ENCODE data around the gene TPM1. TPM values are rescaled to one million over a fixed set of nuclear protein-coding genes. Genes with fewer than 3 reads are reported as not detected.
A peak's percentile ranks its signal among the peaks of the same experiment; 100 is the strongest.

Gene TPM1
- total RNA-seq, 2 donors from 2014 or later = 245 to 363 TPM

- Histone ChIP-seq H3K4me3 (ENCODE audit: low read length) (no peak overlapping the region), H3K27ac (ENCODE audit: low read depth, low read length) (no peak overlapping the region), H3K27me3 (ENCODE audit: control insufficient read depth, insufficient read depth, low read length, poor library complexity, severe bottlenecking) (no peaks in the 10 kb centered on the region), H3K4me1 (ENCODE audit: control insufficient read depth, insufficient read depth, low read length) (peaks cover 16% of the 10 kb centered on the region), H3K9ac (ENCODE audit: extremely low read depth, low read length, poor library complexity, severe bottlenecking) (no peak overlapping the region), H3K36me3 (ENCODE audit: control insufficient read depth, insufficient read depth, low read length) (no peaks in the 10 kb centered on the region), H3K9me3 (ENCODE audit: control insufficient read depth, low read length) (no peaks in the 10 kb centered on the region)
- TF ChIP-seq, protein P1, sequence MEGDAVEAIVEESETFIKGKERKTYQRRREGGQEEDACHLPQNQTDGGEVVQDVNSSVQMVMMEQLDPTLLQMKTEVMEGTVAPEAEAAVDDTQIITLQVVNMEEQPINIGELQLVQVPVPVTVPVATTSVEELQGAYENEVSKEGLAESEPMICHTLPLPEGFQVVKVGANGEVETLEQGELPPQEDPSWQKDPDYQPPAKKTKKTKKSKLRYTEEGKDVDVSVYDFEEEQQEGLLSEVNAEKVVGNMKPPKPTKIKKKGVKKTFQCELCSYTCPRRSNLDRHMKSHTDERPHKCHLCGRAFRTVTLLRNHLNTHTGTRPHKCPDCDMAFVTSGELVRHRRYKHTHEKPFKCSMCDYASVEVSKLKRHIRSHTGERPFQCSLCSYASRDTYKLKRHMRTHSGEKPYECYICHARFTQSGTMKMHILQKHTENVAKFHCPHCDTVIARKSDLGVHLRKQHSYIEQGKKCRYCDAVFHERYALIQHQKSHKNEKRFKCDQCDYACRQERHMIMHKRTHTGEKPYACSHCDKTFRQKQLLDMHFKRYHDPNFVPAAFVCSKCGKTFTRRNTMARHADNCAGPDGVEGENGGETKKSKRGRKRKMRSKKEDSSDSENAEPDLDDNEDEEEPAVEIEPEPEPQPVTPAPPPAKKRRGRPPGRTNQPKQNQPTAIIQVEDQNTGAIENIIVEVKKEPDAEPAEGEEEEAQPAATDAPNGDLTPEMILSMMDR (conservative IDR thresholded peaks at IDR 0.05) = no peak
- H3K4me1 Mint-ChIP-seq = peaks cover 39% of the 10 kb centered on the region
- H3K27me3 Mint-ChIP-seq (ENCODE audit: insufficient read depth) = no peaks in the 10 kb centered on the region
- no peaks in the 10 kb centered on the region for H3K36me3 Mint-ChIP-seq (ENCODE audit: low read depth)
- peak overlapping the region; percentile 4 for H3K27ac Mint-ChIP-seq
- H3K4me3 Mint-ChIP-seq = no peak overlapping the region
- 92 to 94% methylated on average over 2 to 6 of the region's 6 CpGs for WGBS, 2 experiments (ENCODE audit: insufficient coverage in 1 of 2, insufficient read length in 1 of 2)
- DNase-seq = no peak
- no peaks in the 10 kb centered on the region for H3K9me3 Mint-ChIP-seq
Measured at GRCh38 chr15:62998262-62998890, 44.2 kb upstream of the TPM1 start.

DNA sequence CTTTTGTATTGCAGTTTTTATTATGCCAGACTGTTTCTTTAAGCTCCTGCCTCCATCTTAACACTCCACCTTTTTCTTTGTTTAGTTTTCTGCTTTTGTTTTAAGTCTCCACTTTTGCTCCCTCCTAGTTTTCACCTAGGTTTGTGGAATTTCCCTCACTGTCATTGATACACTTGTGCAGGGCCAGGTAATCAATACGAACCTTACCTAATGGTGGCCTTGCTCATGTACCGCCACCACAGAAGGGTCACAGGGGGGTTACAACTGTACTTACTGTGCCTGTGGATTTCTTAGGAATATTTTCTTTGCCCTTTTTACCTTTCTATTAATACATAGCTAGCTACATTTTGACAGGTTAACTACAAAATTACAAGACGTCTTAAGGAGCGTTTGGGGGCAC is 43.4 kb upstream of the TPM1 start:
- 93 to 100% methylated on average over 1 to 4 of the region's 4 CpGs for WGBS, 2 experiments (ENCODE audit: insufficient coverage in 1 of 2, insufficient read length in 1 of 2)
- H3K9me3 Mint-ChIP-seq = no peaks in the 10 kb centered on the region
- H3K4me3 ChIP-seq (ENCODE audit: low read length) = no peak overlapping the region
- TF ChIP-seq, protein P1 (conservative IDR thresholded peaks at IDR 0.05) = no peak
- no peak for DNase-seq
- no peak overlapping the region for H3K27ac ChIP-seq (ENCODE audit: low read depth, low read length)
- H3K4me1 Mint-ChIP-seq = peaks cover 39% of the 10 kb centered on the region
- H3K9ac ChIP-seq (ENCODE audit: extremely low read depth, low read length, poor library complexity, severe bottlenecking) = no peak overlapping the region
- no peaks in the 10 kb centered on the region for H3K27me3 Mint-ChIP-seq (ENCODE audit: insufficient read depth)
- peaks cover 16% of the 10 kb centered on the region for H3K4me1 ChIP-seq (ENCODE audit: control insufficient read depth, insufficient read depth, low read length)
- no peaks in the 10 kb centered on the region for H3K27me3 ChIP-seq (ENCODE audit: control insufficient read depth, insufficient read depth, low read length, poor library complexity, severe bottlenecking)
- H3K9me3 ChIP-seq (ENCODE audit: control insufficient read depth, low read length) = no peaks in the 10 kb centered on the region
- H3K36me3 ChIP-seq (ENCODE audit: control insufficient read depth, insufficient read depth, low read length) = no peaks in the 10 kb centered on the region
- no peaks in the 10 kb centered on the region for H3K36me3 Mint-ChIP-seq (ENCODE audit: low read depth)
- H3K4me3 Mint-ChIP-seq = no peak overlapping the region
- peak overlapping the region; percentile 4 for H3K27ac Mint-ChIP-seq

DNA sequence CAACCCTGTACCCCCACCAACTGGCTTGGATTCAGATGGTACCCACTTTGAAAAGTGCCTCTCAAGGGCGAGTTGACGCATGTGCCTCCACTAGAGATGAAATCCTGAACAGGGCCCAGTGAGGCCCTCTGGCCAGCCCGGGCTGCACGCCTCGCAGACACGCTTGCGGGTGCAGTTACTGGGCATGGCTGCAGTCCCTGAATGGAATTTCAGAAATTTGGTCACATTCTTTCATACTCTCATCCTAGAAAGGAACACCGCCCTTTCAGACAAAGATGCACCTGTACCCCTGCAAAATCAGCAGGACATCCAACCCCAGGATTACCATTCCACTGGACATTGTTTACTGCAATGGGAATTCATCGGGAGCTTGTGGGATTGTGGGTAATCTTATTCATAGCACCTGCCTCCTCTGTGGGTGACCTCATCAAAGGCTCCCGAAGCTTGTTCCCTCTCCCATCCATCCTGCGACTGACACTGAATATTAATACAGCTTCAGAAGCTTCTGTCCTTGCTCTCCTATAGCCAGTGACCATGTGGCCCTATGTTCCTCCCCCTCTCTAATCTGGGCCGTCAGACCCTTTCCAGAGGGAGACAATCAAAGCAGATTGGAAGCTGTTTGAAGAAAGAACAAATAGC is 42.5 kb upstream of the TPM1 start:
- Mint-ChIP-seq H3K36me3 (ENCODE audit: low read depth) (no peaks in the 10 kb centered on the region), H3K27ac (no peak overlapping the region), H3K4me1 (peaks cover 39% of the 10 kb centered on the region), H3K9me3 (no peaks in the 10 kb centered on the region), H3K4me3 (no peak overlapping the region), H3K27me3 (ENCODE audit: insufficient read depth) (no peaks in the 10 kb centered on the region)
- TF ChIP-seq, protein P1 (conservative IDR thresholded peaks at IDR 0.05) = no peak
- Histone ChIP-seq H3K27me3 (ENCODE audit: control insufficient read depth, insufficient read depth, low read length, poor library complexity, severe bottlenecking) (no peaks in the 10 kb centered on the region), H3K4me1 (ENCODE audit: control insufficient read depth, insufficient read depth, low read length) (peaks cover 16% of the 10 kb centered on the region), H3K4me3 (ENCODE audit: low read length) (no peak overlapping the region), H3K9me3 (ENCODE audit: control insufficient read depth, low read length) (no peaks in the 10 kb centered on the region), H3K36me3 (ENCODE audit: control insufficient read depth, insufficient read depth, low read length) (no peaks in the 10 kb centered on the region), H3K27ac (ENCODE audit: low read depth, low read length) (peak overlapping the region; percentile 51), H3K9ac (ENCODE audit: extremely low read depth, low read length, poor library complexity, severe bottlenecking) (no peak overlapping the region)
- 71 to 81% methylated on average over 9 to 12 of the region's 12 CpGs for WGBS, 2 experiments (ENCODE audit: insufficient coverage in 1 of 2, insufficient read length in 1 of 2)
- peak; percentile 51 for DNase-seq
